GM23248 (cell line): ENCODE data around the gene SKAP1. TPM values are rescaled to one million over a fixed set of nuclear protein-coding genes. Genes with fewer than 3 reads are reported as not detected.
A peak's percentile ranks its signal among the peaks of the same experiment; 100 is the strongest.

Source experiments
- DNase-seq: peaks from one replicate; pipeline ENCODE4 v3.0.0-alpha.2; 2015
- H2AFZ ChIP-seq: fragments of 200-600 bp; sonication (generic); 2 replicates; pipeline ENCODE4 v1.6.1; 2016; ENCODE audit warnings: antibody characterized with exemption
- H3F3A ChIP-seq: fragments of 200-600 bp; sonication (generic); 2 replicates; pipeline ENCODE4 v1.6.1; 2016; ENCODE audit warnings: mild to moderate bottlenecking, antibody characterized with exemption, mixed run types; ENCODE audit not compliant: insufficient read depth
- H3K27ac ChIP-seq: fragments of 200-600 bp; sonication (generic); 2 replicates; pipeline ENCODE4 v1.5.1; 2016; ENCODE audit warnings: mild to moderate bottlenecking
- H3K27me3 ChIP-seq: fragments of 200-600 bp; sonication (generic); replicated peaks from 2 replicates; pipeline ENCODE4 v1.6.1; 2016; ENCODE audit warnings: mild to moderate bottlenecking; ENCODE audit not compliant: insufficient read depth
- H3K36me3 ChIP-seq: fragments of 200-600 bp; sonication (generic); 2 replicates; pipeline ENCODE4 v1.6.1; 2016; ENCODE audit warnings: low read depth, mild to moderate bottlenecking
- H3K4me1 ChIP-seq: fragments of 200-600 bp; sonication (generic); 2 replicates; pipeline ENCODE4 v1.6.1; 2016; ENCODE audit warnings: mild to moderate bottlenecking; ENCODE audit not compliant: insufficient read depth
- H3K4me2 ChIP-seq: fragments of 200-600 bp; sonication (generic); one replicate; pipeline ENCODE4 v1.6.1; 2016; ENCODE audit warnings: mild to moderate bottlenecking; ENCODE audit not compliant: unreplicated experiment
- H3K4me3 ChIP-seq: fragments of 200-600 bp; sonication (generic); 2 replicates; pipeline ENCODE4 v1.5.1; 2016; ENCODE audit warnings: mild to moderate bottlenecking
- H3K79me2 ChIP-seq: fragments of 200-600 bp; sonication (generic); 2 replicates; pipeline ENCODE4 v1.6.1; 2016; ENCODE audit warnings: mild to moderate bottlenecking; ENCODE audit not compliant: insufficient read depth
- H3K9ac ChIP-seq: fragments of 200-600 bp; sonication (generic); 2 replicates; pipeline ENCODE4 v1.6.1; 2016; ENCODE audit warnings: mild to moderate bottlenecking
- H3K9me2 ChIP-seq: fragments of 200-600 bp; sonication (generic); 2 replicates; pipeline ENCODE4 v1.6.1; 2016; ENCODE audit warnings: mixed run types, mild to moderate bottlenecking, moderate library complexity; ENCODE audit not compliant: insufficient read depth
- H3K9me3 ChIP-seq: fragments of 200-600 bp; sonication (generic); one replicate; pipeline ENCODE4 v1.6.1; 2017; ENCODE audit warnings: low read depth
- H4K20me1 ChIP-seq: fragments of 200-600 bp; sonication (generic); 2 replicates; pipeline ENCODE4 v1.6.0; 2016; ENCODE audit not compliant: insufficient read depth
- EZH2 ChIP-seq: fragments of 200-600 bp; sonication (generic); IDR thresholded peaks from 2 replicates; pipeline ENCODE4 v1.6.1; 2018; ENCODE audit warnings: antibody characterized with exemption, mild to moderate bottlenecking; ENCODE audit not compliant: insufficient read depth, poor library complexity, severe bottlenecking
- EZH2phosphoT487 ChIP-seq: fragments of 200-600 bp; sonication (generic); IDR thresholded peaks from 2 replicates; pipeline ENCODE4 v1.6.1; 2018; ENCODE audit warnings: antibody characterized with exemption, moderate library complexity, mild to moderate bottlenecking, low read depth; ENCODE audit not compliant: insufficient read depth
- WGBS, 2 experiments: methylation state at CpG; one replicate each; pipeline ENCODE4 v1.1.6; 2015 to 2017; ENCODE audit warnings: low lambda C conversion rate in 2 of 2, low coverage in 1 of 2; ENCODE audit errors: missing lambda C conversion rate in 2 of 2; 5-methylcytosine and 5-hydroxymethylcytosine counted together
- in situ Hi-C: fragments of 300-500 bp; cut with MboI; formaldehyde crosslinking; loops from 2 replicates; pipeline ENCODE4 v1.15.0; 2020
- polyA plus RNA-seq: library from polyadenylated mRNA; unstranded; fragments of >200 nt; fragmentation: Nextera tagmentation; extraction: Ambion mirVana; gene quantifications from 2 replicates; pipeline ENCODE4 v1.2.1, GENCODE V29; 2016
- total RNA-seq: library from RNA; depleted of rRNA; stranded (reverse); fragments of >200 nt; shearing (Covaris generic); gene quantifications from 2 replicates; pipeline ENCODE4 v1.2.3, GENCODE V29; 2014

The SKAP1 gene
- total and polyA plus RNA-seq, 2 experiments from 2014 or later: not detected

GRCh38 chr17:48385319-48385718, 44.7 kb downstream of the SKAP1 start:
- 32 to 42% methylated on average over 1 of the region's 1 CpG for WGBS, 2 experiments
- Histone ChIP-seq H3K27me3 (peaks cover 27% of the 10 kb centered on the region), H2AFZ (no peak overlapping the region), H4K20me1 (no peaks in the 10 kb centered on the region), H3K36me3 (no peaks in the 10 kb centered on the region), H3K4me2 (no peak overlapping the region), H3K9me2 (no peaks in the 10 kb centered on the region), H3K79me2 (no peaks in the 10 kb centered on the region), H3K9me3 (no peaks in the 10 kb centered on the region), H3K4me3 (no peak overlapping the region), H3K9ac (no peak overlapping the region), H3K4me1 (no peaks in the 10 kb centered on the region), H3F3A (no peaks in the 10 kb centered on the region), H3K27ac (no peak overlapping the region)
- in situ Hi-C loops: no loop called here
- TF ChIP-seq EZH2 (no peak), EZH2phosphoT487 (no peak)
- DNase-seq: no peak

- no peaks in the 10 kb centered on the region for H3F3A ChIP-seq
- in situ Hi-C loops: no loop called here
- no peak overlapping the region for H3K4me2 ChIP-seq
- no peaks in the 10 kb centered on the region for H3K9me3 ChIP-seq
- 69 to 76% methylated on average over 3 of the region's 3 CpGs for WGBS, 2 experiments
- no peaks in the 10 kb centered on the region for H3K4me1 ChIP-seq
- H3K9me2 ChIP-seq: no peaks in the 10 kb centered on the region
- no peak for TF ChIP-seq EZH2phosphoT487
- H4K20me1 ChIP-seq: no peaks in the 10 kb centered on the region
- H3K79me2 ChIP-seq: no peaks in the 10 kb centered on the region
- DNase-seq: no peak
- H2AFZ ChIP-seq: no peak overlapping the region
- H3K27me3 ChIP-seq: peaks cover 31% of the 10 kb centered on the region
- no peak overlapping the region for H3K4me3 ChIP-seq
- no peaks in the 10 kb centered on the region for H3K36me3 ChIP-seq
- H3K9ac ChIP-seq: no peak overlapping the region
- H3K27ac ChIP-seq: no peak overlapping the region
Measured at GRCh38 chr17:48384164-48384563, 45.9 kb downstream of the SKAP1 start.

GRCh38 chr17:48382989-48383388, 47.0 kb downstream of the SKAP1 start:
- H3K79me2 ChIP-seq: no peaks in the 10 kb centered on the region
- H3K9me3 ChIP-seq: no peaks in the 10 kb centered on the region
- no peak overlapping the region for H3K9ac ChIP-seq
- no peak overlapping the region for H2AFZ ChIP-seq
- no peaks in the 10 kb centered on the region for H3K4me1 ChIP-seq
- H3K27ac ChIP-seq: no peak overlapping the region
- 88 to 93% methylated on average over 3 of the region's 3 CpGs for WGBS, 2 experiments
- H3K27me3 ChIP-seq: peaks cover 32% of the 10 kb centered on the region
- TF ChIP-seq EZH2phosphoT487 (no peak), EZH2 (no peak)
- no peaks in the 10 kb centered on the region for H3K9me2 ChIP-seq
- no peaks in the 10 kb centered on the region for H4K20me1 ChIP-seq
- H3K4me3 ChIP-seq: no peak overlapping the region
- no peak overlapping the region for H3K4me2 ChIP-seq
- in situ Hi-C loops: no loop called here
- DNase-seq: peak; percentile 13
- H3F3A ChIP-seq: no peaks in the 10 kb centered on the region
- no peaks in the 10 kb centered on the region for H3K36me3 ChIP-seq

- peaks cover 25% of the 10 kb centered on the region for H3K27me3 ChIP-seq
- no peaks in the 10 kb centered on the region for H3K4me1 ChIP-seq
- H3K9me3 ChIP-seq: no peaks in the 10 kb centered on the region
- no peaks in the 10 kb centered on the region for H4K20me1 ChIP-seq
- WGBS, 2 experiments: 32 to 42% methylated on average over 3 of the region's 3 CpGs
- H3K9ac ChIP-seq: no peak overlapping the region
- DNase-seq: no peak
- no peak overlapping the region for H2AFZ ChIP-seq
- no peak overlapping the region for H3K27ac ChIP-seq
- no peaks in the 10 kb centered on the region for H3K9me2 ChIP-seq
- no peaks in the 10 kb centered on the region for H3K36me3 ChIP-seq
- peaks cover 12% of the 10 kb centered on the region; the same call in 1 of the 2 replicates for H3F3A ChIP-seq
- in situ Hi-C loops: no loop called here
- H3K4me3 ChIP-seq: no peak overlapping the region
- no peaks in the 10 kb centered on the region for H3K79me2 ChIP-seq
- H3K4me2 ChIP-seq: no peak overlapping the region
- TF ChIP-seq EZH2phosphoT487: no peak
- no peak for TF ChIP-seq EZH2
Measured at GRCh38 chr17:48378708-48379392, 51.2 kb downstream of the SKAP1 start.

GRCh38 chr17:48378238-48378637, 51.8 kb downstream of the SKAP1 start:
- Histone ChIP-seq H3K9me2 (no peaks in the 10 kb centered on the region), H3K36me3 (no peaks in the 10 kb centered on the region), H3K9ac (no peak overlapping the region), H3K27ac (no peak overlapping the region), H3K4me2 (no peak overlapping the region), H3K79me2 (no peaks in the 10 kb centered on the region), H3K9me3 (no peaks in the 10 kb centered on the region), H2AFZ (no peak overlapping the region), H3K27me3 (peaks cover 30% of the 10 kb centered on the region), H3K4me1 (no peaks in the 10 kb centered on the region), H3K4me3 (no peak overlapping the region), H3F3A (peaks cover 12% of the 10 kb centered on the region; the same call in 1 of the 2 replicates), H4K20me1 (no peaks in the 10 kb centered on the region)
- TF ChIP-seq EZH2phosphoT487 (no peak), EZH2 (no peak)
- no peak for DNase-seq
- in situ Hi-C loops: no loop called here
- WGBS, 2 experiments: 41 to 50% methylated on average over 3 of the region's 3 CpGs
